Ectodermal cell (in vitro differentiated cells): ENCODE data around the gene ERFE.

Experiments
- H3K27ac ChIP-seq: 2 replicates; pipeline ENCODE4 v1.7.0; 2013; ENCODE audit warnings: mild to moderate bottlenecking, low read depth, low read length; ENCODE audit not compliant: insufficient read depth, poor library complexity, severe bottlenecking
- H3K27me3 ChIP-seq: 2 replicates; pipeline ENCODE4 v1.7.0; 2013; ENCODE audit warnings: mild to moderate bottlenecking, low read length; ENCODE audit not compliant: insufficient read depth, control insufficient read depth, poor library complexity, severe bottlenecking
- H3K36me3 ChIP-seq: one replicate; pipeline ENCODE4 v1.7.0; 2013; ENCODE audit warnings: low read length; ENCODE audit not compliant: control insufficient read depth, insufficient read depth
- H3K4me1 ChIP-seq: one replicate; pipeline ENCODE4 v1.7.0; 2013; ENCODE audit warnings: low read length; ENCODE audit not compliant: control insufficient read depth, insufficient read depth
- H3K4me3 ChIP-seq: 2 replicates; pipeline ENCODE4 v1.7.0; 2013; ENCODE audit warnings: low read depth, low read length, control low read depth; ENCODE audit not compliant: insufficient read depth
- H3K9me3 ChIP-seq: 2 replicates; pipeline ENCODE4 v1.7.0; 2013; ENCODE audit warnings: mild to moderate bottlenecking, low read length, moderate library complexity; ENCODE audit not compliant: control insufficient read depth
- WGBS, 2 experiments: methylation state at CpG; one replicate each; pipeline ENCODE4 v1.1.7; 2013; ENCODE audit warnings: missing lambda C conversion rate in 2 of 2; 5-methylcytosine and 5-hydroxymethylcytosine counted together

Gene ERFE

DNA sequence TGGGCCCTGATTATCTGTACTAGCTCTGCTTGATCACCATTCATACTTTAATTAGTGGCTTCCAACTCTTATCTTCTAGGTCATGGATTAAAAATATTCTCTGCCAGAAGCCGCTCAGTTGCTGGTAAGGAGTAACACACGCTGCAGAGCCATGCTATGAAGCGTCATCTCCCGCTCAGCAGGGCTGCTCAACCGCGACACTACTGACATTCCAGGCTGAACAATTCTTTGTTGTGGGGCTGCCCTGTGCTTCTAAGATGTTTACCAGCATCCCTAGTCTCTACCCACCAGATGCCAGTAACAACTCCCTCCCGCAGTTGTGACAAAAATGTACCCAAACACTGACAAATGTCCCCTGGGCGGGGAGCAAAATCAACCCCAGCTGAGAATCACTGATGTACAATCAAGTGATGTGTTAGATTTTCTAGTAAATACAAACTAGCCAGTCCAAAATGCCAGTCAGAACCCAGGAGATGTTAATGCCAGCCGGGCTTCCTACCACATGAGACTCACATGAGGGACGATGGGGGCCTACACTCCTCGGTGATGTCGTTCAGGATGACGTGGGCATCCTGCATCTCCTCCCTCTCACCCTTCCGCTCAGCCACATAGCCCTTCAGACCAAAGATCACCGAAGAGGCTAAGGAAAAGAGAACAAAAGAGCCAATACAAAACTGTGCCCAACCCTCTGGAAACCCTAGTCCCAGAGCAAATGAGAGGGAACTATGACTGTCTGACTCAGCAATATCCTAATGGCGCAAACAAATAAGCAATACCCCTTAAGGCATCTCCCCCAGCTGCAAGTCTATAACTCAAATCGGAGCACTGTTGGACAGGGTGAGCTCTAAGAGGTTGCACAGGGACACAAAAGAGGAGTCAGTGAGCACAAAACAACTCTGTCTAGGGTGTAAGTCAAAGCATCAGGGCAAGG lies 29.1 kb downstream of the ERFE start:
- Histone ChIP-seq H3K27me3 (no peaks in the 10 kb centered on the region), H3K36me3 (peaks cover 44% of the 10 kb centered on the region), H3K4me1 (peaks cover 8% of the 10 kb centered on the region), H3K27ac (no peak overlapping the region), H3K4me3 (no peak overlapping the region), H3K9me3 (no peaks in the 10 kb centered on the region)
- WGBS, 2 experiments = 93 to 95% methylated on average over 17 of the region's 17 CpGs

DNA sequence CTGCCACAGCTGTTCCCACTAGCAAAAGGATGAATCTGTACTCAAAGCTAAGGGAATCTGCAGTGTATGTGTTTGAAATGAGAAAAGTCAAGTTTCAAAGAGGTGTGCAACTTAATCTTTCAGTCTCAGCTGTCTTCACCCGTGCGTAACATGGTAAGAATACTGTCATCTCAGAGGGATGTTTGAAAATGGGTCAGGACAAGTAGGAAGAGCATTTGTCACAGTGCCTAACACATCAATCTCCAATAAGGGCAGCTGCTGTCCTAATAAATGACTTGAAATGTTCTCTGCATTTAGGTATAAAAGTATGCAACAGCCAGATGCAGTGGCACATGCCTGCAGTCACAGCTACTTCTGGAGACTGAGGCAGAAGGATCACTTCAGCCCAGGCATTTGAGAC lies 31.7 kb downstream of the ERFE start:
- Histone ChIP-seq H3K4me3 (no peak overlapping the region), H3K4me1 (peaks cover 8% of the 10 kb centered on the region), H3K27me3 (no peaks in the 10 kb centered on the region), H3K36me3 (peaks cover 28% of the 10 kb centered on the region), H3K9me3 (no peaks in the 10 kb centered on the region), H3K27ac (no peak overlapping the region)
- 95 to 98% methylated on average over 2 of the region's 2 CpGs for WGBS, 2 experiments

DNA sequence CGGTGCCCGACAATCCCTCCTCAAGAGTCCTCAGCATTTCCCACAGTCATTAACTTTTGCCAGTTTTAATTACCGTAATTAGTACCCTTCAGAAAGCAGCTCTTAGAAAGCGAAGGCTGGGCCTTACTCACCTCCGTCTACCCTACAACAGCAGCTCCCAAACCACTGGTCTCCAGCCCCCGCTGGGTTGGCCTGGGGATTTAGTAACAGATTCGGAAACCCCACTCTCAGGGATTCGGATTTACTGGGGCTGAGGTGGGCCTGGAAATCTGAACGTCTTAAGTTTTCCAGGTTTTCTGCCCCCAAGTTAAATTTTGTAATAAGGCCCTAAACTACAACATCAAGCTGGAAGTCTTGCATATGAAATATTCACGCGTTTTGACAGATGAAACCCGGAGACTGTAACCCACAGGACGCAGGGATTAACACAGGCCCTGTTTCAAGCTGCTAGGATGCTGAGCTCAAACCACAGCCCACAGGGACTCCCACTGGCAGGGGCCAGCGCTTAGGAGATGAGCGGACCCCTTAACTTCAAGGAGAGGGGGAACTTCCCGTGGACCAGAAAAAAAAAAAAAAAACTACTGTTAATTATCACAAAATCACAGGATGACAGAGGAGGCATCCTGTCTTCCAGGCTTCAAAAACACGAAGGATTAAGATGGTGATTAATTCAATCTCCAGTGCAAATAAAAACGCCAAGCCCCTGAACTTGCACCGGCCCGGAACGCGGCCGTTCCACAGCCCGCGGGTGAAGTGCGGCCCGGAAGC lies 43.7 kb downstream of the ERFE start:
- Histone ChIP-seq H3K27me3 (peaks cover 1% of the 10 kb centered on the region), H3K9me3 (no peaks in the 10 kb centered on the region), H3K36me3 (no peaks in the 10 kb centered on the region), H3K4me3 (peak overlapping the region; percentile 72), H3K4me1 (peaks cover 7% of the 10 kb centered on the region), H3K27ac (no peak overlapping the region)
- 15 to 16% methylated on average over 27 of the region's 27 CpGs for WGBS, 2 experiments

- Histone ChIP-seq H3K27me3 (peaks cover 6% of the 10 kb centered on the region), H3K36me3 (no peaks in the 10 kb centered on the region), H3K9me3 (no peaks in the 10 kb centered on the region), H3K4me1 (peaks cover 7% of the 10 kb centered on the region), H3K27ac (no peak within 1 kb of the TSS), H3K4me3 (peak within 1 kb of the TSS; percentile 72)
- 0% methylated on average over 126 of the region's 126 CpGs for WGBS, 2 experiments
Measured at GRCh38 chr2:238203094-238203972, 44.6 kb downstream of the ERFE start, which contains the start of gene ILKAP. TSS of gene ILKAP (minus strand) at chr2:238203695. CDS start at chr2:238203553, 142 bp downstream.

GRCh38 chr2:238203973-238204683 lies 45.4 kb downstream of the ERFE start:
- H3K4me3 ChIP-seq = peak overlapping the region; percentile 37
- H3K9me3 ChIP-seq = no peaks in the 10 kb centered on the region
- WGBS, 2 experiments = 78 to 79% methylated on average over 18 of the region's 18 CpGs
- no peaks in the 10 kb centered on the region for H3K36me3 ChIP-seq
- peaks cover 6% of the 10 kb centered on the region for H3K27me3 ChIP-seq
- H3K27ac ChIP-seq = no peak overlapping the region
- H3K4me1 ChIP-seq = peaks cover 7% of the 10 kb centered on the region

DNA sequence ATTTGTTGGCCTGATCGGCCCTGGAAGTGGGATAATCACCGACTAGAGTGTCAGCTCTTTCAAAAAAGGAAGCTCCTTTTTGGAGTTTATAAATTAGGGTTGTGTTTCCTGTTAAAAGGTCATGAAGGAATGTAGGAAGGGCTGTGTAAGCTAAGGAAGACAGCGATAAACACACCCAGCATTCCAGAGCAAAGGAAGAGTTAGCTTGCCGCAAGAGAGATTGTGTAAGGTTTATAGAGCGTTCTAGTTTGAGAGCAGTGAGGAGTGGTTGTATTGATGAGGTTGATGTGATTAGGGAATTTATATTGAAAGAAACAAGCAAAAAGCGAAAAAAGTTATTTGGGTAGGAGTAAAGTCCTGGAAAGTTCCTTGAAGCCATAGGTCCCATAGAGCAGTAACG lies 48.2 kb downstream of the ERFE start:
- H3K27ac ChIP-seq = no peak overlapping the region
- H3K36me3 ChIP-seq = no peaks in the 10 kb centered on the region
- WGBS, 2 experiments = 86 to 88% methylated on average over 7 of the region's 7 CpGs
- H3K4me1 ChIP-seq = peaks cover 6% of the 10 kb centered on the region
- no peaks in the 10 kb centered on the region for H3K9me3 ChIP-seq
- H3K4me3 ChIP-seq = no peak overlapping the region
- H3K27me3 ChIP-seq = peaks cover 17% of the 10 kb centered on the region

- Histone ChIP-seq H3K4me1 (no peaks in the 10 kb centered on the region), H3K27ac (no peak overlapping the region), H3K9me3 (no peaks in the 10 kb centered on the region), H3K4me3 (no peak overlapping the region), H3K36me3 (no peaks in the 10 kb centered on the region), H3K27me3 (no peaks in the 10 kb centered on the region)
- 93 to 94% methylated on average over 2 of the region's 2 CpGs for WGBS, 2 experiments
Measured at GRCh38 chr2:238216651-238217184, 57.9 kb downstream of the ERFE start.
